GM12878 (cell line): ENCODE results near the gene MPZL3. TPM values are rescaled to one million over a fixed set of nuclear protein-coding genes. Genes with fewer than 3 reads are reported as not detected.

Source experiments
- ATAC-seq: fragments of 200-7000 bp; cut with Tn5 transposase; 3 replicates; pipeline ENCODE4 v1.9.1; 2020; ENCODE audit warnings: mild to moderate bottlenecking, moderate library complexity
- BruUV-seq: library from RNA; stranded (reverse); fragments of 400-500 nt; replicated peaks from 2 replicates; lab custom pipeline; 2021; lab: Mats Ljungman, UMichigan
- CTCF ChIA-PET: fragments of 300-600 bp; sonication (Branson Sonifier 250); formaldehyde crosslinking; extraction: SDS; loops from one replicate; lab custom pipeline; 2021; ENCODE audit warnings: inconsistent platforms; lab: Yijun Ruan, JAX
- POLR2A ChIA-PET: fragments of 350-600 bp; formaldehyde crosslinking; extraction: SDS; loops from one replicate; lab custom pipeline; 2021; ENCODE audit warnings: inconsistent platforms; lab: Charles Lee
- RAD21 ChIA-PET: fragments of 300-600 bp; sonication (Branson Sonifier 250); formaldehyde crosslinking; loops from one replicate; lab custom pipeline; 2023; ENCODE audit warnings: antibody characterized with exemption; ENCODE audit not compliant: unreplicated experiment; lab: Charles Lee
- SMC1A ChIA-PET: fragments of 300-600 bp; sonication (Branson Sonifier 250); formaldehyde crosslinking; loops from one replicate; lab custom pipeline; 2023; ENCODE audit not compliant: unreplicated experiment, uncharacterized antibody; lab: Charles Lee
- DNase-seq: peaks from one replicate; pipeline ENCODE4 v3.0.0-alpha.2; 2011; ENCODE audit warnings: low read depth, low spot score
- FAIRE-seq: peaks from 3 replicates; lab custom pipeline; 2011; peaks lifted over from hg19 to GRCh38; lab: Jason Lieb, UNC
- H2AFZ ChIP-seq: 2 replicates; pipeline ENCODE4 v1.6.0; 2011; ENCODE audit warnings: low read depth, low read length, control low read depth; ENCODE audit not compliant: control insufficient read depth
- H3K27ac ChIP-seq: 2 replicates; pipeline ENCODE4 v1.5.1; 2011; ENCODE audit warnings: control low read depth; ENCODE audit not compliant: control insufficient read depth, insufficient read depth
- H3K27me3 ChIP-seq, 2 experiments: replicated peaks in 1 of 2; 2 replicates each; pipeline versions ENCODE4 v1.6.0 to v1.6.1; 2011; ENCODE audit warnings: low read length in 1 of 2; ENCODE audit not compliant: control insufficient read depth in 2 of 2, insufficient read depth in 2 of 2
- H3K36me3 ChIP-seq, 2 experiments: 2 replicates each; pipeline ENCODE4 v1.5.1; 2011; ENCODE audit warnings: low read length in 1 of 2; ENCODE audit not compliant: control insufficient read depth in 2 of 2, insufficient read depth in 2 of 2
- H3K4me1 ChIP-seq: 2 replicates; pipeline ENCODE4 v1.6.1; 2011; ENCODE audit warnings: mild to moderate bottlenecking, low read length, moderate library complexity, mixed read lengths; ENCODE audit not compliant: control insufficient read depth, insufficient read depth
- H3K4me2 ChIP-seq: 2 replicates; pipeline ENCODE4 v1.6.0; 2011; ENCODE audit warnings: control low read depth; ENCODE audit not compliant: control insufficient read depth, insufficient read depth
- H3K4me3 ChIP-seq: fragments of 200-600 bp; sonication (generic); 2 replicates; pipeline ENCODE4 v1.5.1; 2016
- H3K79me2 ChIP-seq: 2 replicates; pipeline ENCODE4 v1.6.0; 2011; ENCODE audit warnings: low read length; ENCODE audit not compliant: control insufficient read depth, insufficient read depth
- H3K9ac ChIP-seq: 2 replicates; pipeline ENCODE4 v1.8.0; 2011; ENCODE audit warnings: low read length, control low read depth, mixed read lengths; ENCODE audit not compliant: control insufficient read depth, insufficient read depth
- H3K9me3 ChIP-seq: replicated peaks from 3 replicates; pipeline ENCODE4 v1.5.1; 2011; ENCODE audit warnings: mild to moderate bottlenecking, low read length; ENCODE audit not compliant: control insufficient read depth, insufficient read depth
- H4K20me1 ChIP-seq: 2 replicates; pipeline ENCODE4 v1.6.0; 2011; ENCODE audit not compliant: control insufficient read depth, insufficient read depth
- ATF7 ChIP-seq: fragments of 450-650 bp; IDR thresholded peaks from 2 replicates; pipeline ENCODE4 v1.6.1; 2016; ENCODE audit warnings: low read depth, mild to moderate bottlenecking
- BRCA1 ChIP-seq: IDR thresholded peaks from 2 replicates; pipeline ENCODE4 v1.6.1; 2011; ENCODE audit warnings: low read depth, low read length, improper control_type of control experiment
- FOXM1 ChIP-seq: IDR thresholded peaks from 2 replicates; pipeline ENCODE4 v1.6.1; 2012; ENCODE audit warnings: low read depth, mild to moderate bottlenecking, inconsistent platforms, low read length, moderate library complexity
- HCFC1 ChIP-seq: fragments of 150-350 bp; IDR thresholded peaks from 2 replicates; pipeline ENCODE4 v1.6.1; 2014; ENCODE audit warnings: low read length
- HDGF ChIP-seq: fragments of 450-650 bp; IDR thresholded peaks from 2 replicates; pipeline ENCODE4 v1.6.1; 2016; ENCODE audit warnings: antibody characterized with exemption
- NR2F1 ChIP-seq: fragments of 450-650 bp; conservative IDR thresholded peaks from 2 replicates; pipeline ENCODE4 v1.6.1; 2017; ENCODE audit warnings: mild to moderate bottlenecking
- RB1 ChIP-seq: fragments of 450-650 bp; formaldehyde crosslinking; IDR thresholded peaks from 2 replicates; pipeline ENCODE4 v1.6.1; 2017; ENCODE audit warnings: mild to moderate bottlenecking, borderline replicate concordance
- SMARCA5 ChIP-seq: fragments of 450-650 bp; IDR thresholded peaks from 2 replicates; pipeline ENCODE4 v1.6.1; 2017; ENCODE audit warnings: mild to moderate bottlenecking
- STAT1 ChIP-seq: fragments of 450-650 bp; conservative IDR thresholded peaks from 2 replicates; pipeline ENCODE4 v1.6.1; 2014; ENCODE audit warnings: antibody characterized with exemption, mild to moderate bottlenecking
- WGBS: methylation state at CpG from one replicate; pipeline ENCODE4 v1.1.6; 2016; ENCODE audit warnings: low lambda C conversion rate; ENCODE audit not compliant: insufficient replicate concordance, insufficient coverage; ENCODE audit errors: missing lambda C conversion rate; 5-methylcytosine and 5-hydroxymethylcytosine counted together
- in situ Hi-C: fragments of 300-500 bp; cut with MboI; formaldehyde crosslinking; loops from 9 replicates; pipeline ENCODE4 v1.14.3; 2018; ENCODE audit warnings: mixed read lengths
- intact Hi-C: fragments of 100-400 bp; cut with micrococcal nuclease; formaldehyde crosslinking; loops from one replicate; pipeline ENCODE4 v1.14.2; 2022; ENCODE audit not compliant: unreplicated experiment
- polyA plus RNA-seq, 11 experiments: library from polyadenylated mRNA; depleted of rRNA in 4 of 11; unstranded in 6 of 11; stranded (reverse) in 5 of 11; fragments of >200 nt; fragmentation: Nextera tagmentation in 4 of 11; fragmentation: Illumina TruSeq in 1 of 11; extraction: Ambion mirVana in 4 of 11; extraction: Trizol in 1 of 11; gene quantifications; 1 replicate in 1 of 11; 2 replicates in 10 of 11; pipeline versions ENCODE4 v1.2.1 to v1.2.3, GENCODE V29; 2011 to 2016; ENCODE audit warnings: inconsistent platforms in 2 of 11, missing spikeins in 2 of 11, low read depth in 1 of 11
- total RNA-seq, 4 experiments: library from RNA; depleted of rRNA in 3 of 4; stranded (reverse); fragments of >200 nt in 3 of 4; fragmentation: Illumina TruSeq in 1 of 4; extraction: Trizol in 1 of 4; gene quantifications; 2 replicates each; pipeline versions ENCODE4 v1.2.1 to v1.2.3, GENCODE V29; 2013 to 2021
- TF ChIP-seq, protein P1 (sequence below): fragments of 450-650 bp; IDR thresholded peaks from 2 replicates; pipeline ENCODE4 v1.6.1; 2017; ENCODE audit warnings: mild to moderate bottlenecking, low read depth, inconsistent platforms; ENCODE audit not compliant: poor library complexity, severe bottlenecking
- TF ChIP-seq, protein P2 (sequence below): fragments of 450-650 bp; IDR thresholded peaks from 2 replicates; pipeline ENCODE4 v1.6.1; 2017; ENCODE audit warnings: low read depth, mild to moderate bottlenecking, moderate library complexity
- TF ChIP-seq, protein P3 (sequence below): fragments of 150-350 bp; IDR thresholded peaks from 2 replicates; pipeline ENCODE4 v1.6.1; 2014; ENCODE audit warnings: mild to moderate bottlenecking, low read depth, low read length
- TF ChIP-seq, protein P4 (sequence below): IDR thresholded peaks from 2 replicates; pipeline ENCODE4 v1.6.1; 2011; ENCODE audit warnings: low read depth, low read length, improper control_type of control experiment, borderline replicate concordance

Gene MPZL3
- total and polyA plus RNA-seq, 10 of the 15 experiments (the other 5 are each of a cell fraction or from before 2014, with no cell fraction given) = 2.1 to 7.5 (median 6.2) TPM

DNA sequence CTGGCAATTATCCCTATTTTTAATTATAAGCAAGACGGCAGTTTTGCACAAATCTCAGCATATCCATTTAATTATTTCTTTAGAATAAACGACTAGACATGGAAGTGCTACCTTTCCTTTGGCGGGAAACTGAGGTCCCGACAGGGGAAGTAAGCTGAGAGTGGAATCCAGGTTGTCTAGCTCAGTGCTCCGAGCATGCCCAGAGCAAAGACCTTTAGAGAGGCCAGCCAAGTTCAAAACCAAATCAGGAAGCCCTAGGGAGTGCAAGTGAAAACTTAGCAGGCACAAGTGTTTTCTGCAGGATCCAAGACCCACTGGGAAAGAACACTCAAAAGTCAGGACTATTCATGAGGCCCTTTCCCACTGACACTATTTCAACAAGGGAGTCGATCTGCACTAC lies 53.0 kb downstream of the MPZL3 start:
- no TSS peak for BruUV-seq
- POLR2A ChIA-PET = interaction anchor here (0.6 to 1.2 kb wide), 9 partner anchors 15 to 160 kb away, joined by 3 to 8 read pairs (median 4); partner anchors contain the start of gene UBE4A
- Histone ChIP-seq H3K4me3 (no peak overlapping the region), H3K36me3 (no peaks in the 10 kb centered on the region; a peak in 1 of 4 replicates), H3K27me3 (no peaks in the 10 kb centered on the region; a peak in 1 of 4 replicates), H3K9me3 (no peaks in the 10 kb centered on the region), H3K9ac (no peak overlapping the region), H2AFZ (no peak overlapping the region), H4K20me1 (no peaks in the 10 kb centered on the region), H3K79me2 (no peaks in the 10 kb centered on the region), H3K27ac (no peak overlapping the region), H3K4me2 (no peak overlapping the region), H3K4me1 (no peaks in the 10 kb centered on the region)
- TF ChIP-seq STAT1 (no peak), ATF7 (no peak), SMARCA5 (no peak), RB1 (no peak), FOXM1 (no peak), HCFC1 (no peak), NR2F1 (no peak), BRCA1 (no peak), HDGF (no peak)
- TF ChIP-seq, protein P1, sequence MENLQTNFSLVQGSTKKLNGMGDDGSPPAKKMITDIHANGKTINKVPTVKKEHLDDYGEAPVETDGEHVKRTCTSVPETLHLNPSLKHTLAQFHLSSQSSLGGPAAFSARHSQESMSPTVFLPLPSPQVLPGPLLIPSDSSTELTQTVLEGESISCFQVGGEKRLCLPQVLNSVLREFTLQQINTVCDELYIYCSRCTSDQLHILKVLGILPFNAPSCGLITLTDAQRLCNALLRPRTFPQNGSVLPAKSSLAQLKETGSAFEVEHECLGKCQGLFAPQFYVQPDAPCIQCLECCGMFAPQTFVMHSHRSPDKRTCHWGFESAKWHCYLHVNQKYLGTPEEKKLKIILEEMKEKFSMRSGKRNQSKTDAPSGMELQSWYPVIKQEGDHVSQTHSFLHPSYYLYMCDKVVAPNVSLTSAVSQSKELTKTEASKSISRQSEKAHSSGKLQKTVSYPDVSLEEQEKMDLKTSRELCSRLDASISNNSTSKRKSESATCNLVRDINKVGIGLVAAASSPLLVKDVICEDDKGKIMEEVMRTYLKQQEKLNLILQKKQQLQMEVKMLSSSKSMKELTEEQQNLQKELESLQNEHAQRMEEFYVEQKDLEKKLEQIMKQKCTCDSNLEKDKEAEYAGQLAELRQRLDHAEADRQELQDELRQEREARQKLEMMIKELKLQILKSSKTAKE = no peak
- TF ChIP-seq, protein P2, sequence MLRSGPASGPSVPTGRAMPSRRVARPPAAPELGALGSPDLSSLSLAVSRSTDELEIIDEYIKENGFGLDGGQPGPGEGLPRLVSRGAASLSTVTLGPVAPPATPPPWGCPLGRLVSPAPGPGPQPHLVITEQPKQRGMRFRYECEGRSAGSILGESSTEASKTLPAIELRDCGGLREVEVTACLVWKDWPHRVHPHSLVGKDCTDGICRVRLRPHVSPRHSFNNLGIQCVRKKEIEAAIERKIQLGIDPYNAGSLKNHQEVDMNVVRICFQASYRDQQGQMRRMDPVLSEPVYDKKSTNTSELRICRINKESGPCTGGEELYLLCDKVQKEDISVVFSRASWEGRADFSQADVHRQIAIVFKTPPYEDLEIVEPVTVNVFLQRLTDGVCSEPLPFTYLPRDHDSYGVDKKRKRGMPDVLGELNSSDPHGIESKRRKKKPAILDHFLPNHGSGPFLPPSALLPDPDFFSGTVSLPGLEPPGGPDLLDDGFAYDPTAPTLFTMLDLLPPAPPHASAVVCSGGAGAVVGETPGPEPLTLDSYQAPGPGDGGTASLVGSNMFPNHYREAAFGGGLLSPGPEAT = no peak
- TF ChIP-seq, protein P3, sequence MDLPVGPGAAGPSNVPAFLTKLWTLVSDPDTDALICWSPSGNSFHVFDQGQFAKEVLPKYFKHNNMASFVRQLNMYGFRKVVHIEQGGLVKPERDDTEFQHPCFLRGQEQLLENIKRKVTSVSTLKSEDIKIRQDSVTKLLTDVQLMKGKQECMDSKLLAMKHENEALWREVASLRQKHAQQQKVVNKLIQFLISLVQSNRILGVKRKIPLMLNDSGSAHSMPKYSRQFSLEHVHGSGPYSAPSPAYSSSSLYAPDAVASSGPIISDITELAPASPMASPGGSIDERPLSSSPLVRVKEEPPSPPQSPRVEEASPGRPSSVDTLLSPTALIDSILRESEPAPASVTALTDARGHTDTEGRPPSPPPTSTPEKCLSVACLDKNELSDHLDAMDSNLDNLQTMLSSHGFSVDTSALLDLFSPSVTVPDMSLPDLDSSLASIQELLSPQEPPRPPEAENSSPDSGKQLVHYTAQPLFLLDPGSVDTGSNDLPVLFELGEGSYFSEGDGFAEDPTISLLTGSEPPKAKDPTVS = no peak
- TF ChIP-seq, protein P4, sequence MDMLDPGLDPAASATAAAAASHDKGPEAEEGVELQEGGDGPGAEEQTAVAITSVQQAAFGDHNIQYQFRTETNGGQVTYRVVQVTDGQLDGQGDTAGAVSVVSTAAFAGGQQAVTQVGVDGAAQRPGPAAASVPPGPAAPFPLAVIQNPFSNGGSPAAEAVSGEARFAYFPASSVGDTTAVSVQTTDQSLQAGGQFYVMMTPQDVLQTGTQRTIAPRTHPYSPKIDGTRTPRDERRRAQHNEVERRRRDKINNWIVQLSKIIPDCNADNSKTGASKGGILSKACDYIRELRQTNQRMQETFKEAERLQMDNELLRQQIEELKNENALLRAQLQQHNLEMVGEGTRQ = no peak
- FAIRE-seq (no peak), ATAC-seq (no peak), DNase-seq (no peak)
- in situ Hi-C loops = loop anchor here (5.0 kb wide), 3 partner anchors 93 to 283 kb away; no protein-coding TSS in a partner anchor
- WGBS = 56% methylated on average over 6 of the region's 6 CpGs
- SMC1A ChIA-PET = interaction anchor here (0.6 to 2.8 kb wide), 48 partner anchors 10 to 294 kb away, joined by 3 to 77 read pairs (median 5); partner anchors contain the start of genes JAML, MPZL2, MPZL3 and UBE4A
- RAD21 ChIA-PET = interaction anchor here (0.6 to 3.7 kb wide), 42 partner anchors 9 to 517 kb away, joined by 3 to 71 read pairs (median 6); partner anchors contain the start of genes JAML, MPZL2, MPZL3 and UBE4A
- intact Hi-C loops = loop anchor here (2.0 to 5.0 kb wide), 3 partner anchors 46 to 288 kb away; no protein-coding TSS in a partner anchor
- CTCF ChIA-PET = interaction anchor here (0.6 to 3.3 kb wide), 70 partner anchors 7 to 1204 kb away, joined by 3 to 62 read pairs (median 6); partner anchors contain the start of genes JAML, MPZL2, MPZL3 and UBE4A
